A673 (cell line): Measurements from ENCODE around the gene GFOD2. TPM values are rescaled to one million over a fixed set of nuclear protein-coding genes. Genes with fewer than 3 reads are reported as not detected.

Experiments
- BruUV-seq: library from RNA; stranded (reverse); fragments of 400-500 nt; replicated peaks from 2 replicates; lab custom pipeline; 2021; lab: Mats Ljungman, UMichigan
- CTCF ChIA-PET: fragments of 300-600 bp; sonication (Branson Sonifier 250); formaldehyde crosslinking; loops from one replicate; lab custom pipeline; 2022; ENCODE audit warnings: antibody characterized with exemption; lab: Charles Lee
- POLR2A ChIA-PET: fragments of 300-600 bp; sonication (Branson Sonifier 250); formaldehyde crosslinking; loops from one replicate; lab custom pipeline; 2022; ENCODE audit warnings: antibody characterized with exemption; ENCODE audit not compliant: low non-redundant PET; lab: Charles Lee
- DNase-seq: peaks from one replicate; pipeline ENCODE4 v3.0.0-alpha.2; 2015; ENCODE audit warnings: low spot score
- H3K27ac ChIP-seq: fragments of 200-600 bp; sonication (generic); 2 replicates; pipeline ENCODE4 v1.5.1; 2016; ENCODE audit warnings: mixed run types, low read depth, mild to moderate bottlenecking, mixed read lengths, antibody characterized with exemption, low read length; ENCODE audit not compliant: poor library complexity, severe bottlenecking
- H3K27me3 ChIP-seq: fragments of 200-600 bp; sonication (generic); replicated peaks from 2 replicates; pipeline ENCODE4 v1.6.1; 2017; ENCODE audit warnings: mixed run types, low read depth, mild to moderate bottlenecking, mixed read lengths, antibody characterized with exemption, low read length; ENCODE audit not compliant: insufficient read depth, poor library complexity
- H3K36me3 ChIP-seq: fragments of 200-600 bp; sonication (generic); 2 replicates; pipeline ENCODE4 v1.6.1; 2016; ENCODE audit warnings: mixed run types, mild to moderate bottlenecking, mixed read lengths, antibody characterized with exemption, low read length; ENCODE audit not compliant: insufficient read depth, poor library complexity, severe bottlenecking
- H3K4me1 ChIP-seq: fragments of 200-600 bp; sonication (generic); 2 replicates; pipeline ENCODE4 v1.6.1; 2017; ENCODE audit warnings: mixed run types, mild to moderate bottlenecking, mixed read lengths, antibody characterized with exemption, low read length; ENCODE audit not compliant: insufficient read depth, poor library complexity, severe bottlenecking
- H3K4me3 ChIP-seq: fragments of 200-600 bp; sonication (generic); 2 replicates; pipeline ENCODE4 v1.5.1; 2016; ENCODE audit warnings: low read depth, mixed run types, mild to moderate bottlenecking, mixed read lengths, low read length; ENCODE audit not compliant: poor library complexity, severe bottlenecking
- H3K9me3 ChIP-seq: fragments of 200-600 bp; sonication (generic); 2 replicates; pipeline ENCODE4 v1.6.1; 2016; ENCODE audit warnings: mixed run types, low read depth, mild to moderate bottlenecking, mixed read lengths, antibody characterized with exemption, low read length; ENCODE audit not compliant: poor library complexity, severe bottlenecking
- CTCF ChIP-seq: fragments of 300-800, 200-600 bp; sonication (generic); conservative IDR thresholded peaks from 2 replicates; pipeline ENCODE4 v1.5.1; 2017; ENCODE audit warnings: low read depth, mild to moderate bottlenecking, antibody characterized with exemption, low read length, moderate library complexity, mixed read lengths
- EZH2 ChIP-seq: fragments of 200-600 bp; sonication (generic); IDR thresholded peaks from 2 replicates; pipeline ENCODE4 v1.6.1; 2017; ENCODE audit warnings: borderline replicate concordance, low read depth, mild to moderate bottlenecking, mixed read lengths, antibody characterized with exemption, low read length; ENCODE audit not compliant: poor library complexity, severe bottlenecking
- intact Hi-C: fragments of 100-400 bp; cut with micrococcal nuclease; formaldehyde crosslinking; loops from one replicate; pipeline ENCODE4 v1.10.0; 2022; ENCODE audit not compliant: unreplicated experiment
- total RNA-seq: library from RNA; stranded (reverse); gene quantifications from 2 replicates; pipeline ENCODE4 v1.2.3, GENCODE V29; 2021

The GFOD2 gene
- total RNA-seq, 1 experiment from 2014 or later: 22.6 TPM

- POLR2A ChIA-PET: interaction anchor here (0.6 to 1.0 kb wide), 3 partner anchors 98 to 426 kb away, joined by 3 to 6 read pairs (median 3); partner anchors contain the start of genes CTCF, NFATC3 and RANBP10
- H3K36me3 ChIP-seq: peaks cover 6% of the 10 kb centered on the region
- peaks cover 12% of the 10 kb centered on the region for H3K4me1 ChIP-seq
- TF ChIP-seq EZH2 (no peak), CTCF (no peak)
- H3K9me3 ChIP-seq: no peaks in the 10 kb centered on the region
- intact Hi-C loops: no loop called here
- H3K27me3 ChIP-seq: no peaks in the 10 kb centered on the region
- CTCF ChIA-PET: interaction anchor here (0.6 to 2.7 kb wide), 5 partner anchors 13 to 146 kb away, joined by 3 to 17 read pairs (median 3); no protein-coding TSS in a partner anchor
- H3K4me3 ChIP-seq: peak within 1 kb of the TSS; percentile 66
- peak; percentile 97 for DNase-seq
- peak within 1 kb of the TSS; percentile 86 for H3K27ac ChIP-seq
- BruUV-seq: TSS peak; percentile 78
These were observed 59.2 kb downstream of the GFOD2 start, which contains the start of gene ACD for GRCh38 chr16:67659675-67660563. Gene ACD (minus strand): TSS chr16:67660260. CDS start chr16:67660220, 40 bp downstream.

- TF ChIP-seq CTCF (no peak), EZH2 (no peak)
- no TSS peak for BruUV-seq
- peak overlapping the region; percentile 86 for H3K27ac ChIP-seq
- ChIA-PET CTCF (interaction anchor here (2.7 kb wide), 1 partner anchor 138 kb away, joined by 17 read pairs; no protein-coding TSS in a partner anchor), POLR2A (no interaction called here)
- no peak for DNase-seq
- H3K4me3 ChIP-seq: peak overlapping the region; percentile 66
- peaks cover 6% of the 10 kb centered on the region for H3K36me3 ChIP-seq
- H3K27me3 ChIP-seq: no peaks in the 10 kb centered on the region
- intact Hi-C loops: no loop called here
- H3K9me3 ChIP-seq: no peaks in the 10 kb centered on the region
- H3K4me1 ChIP-seq: peaks cover 12% of the 10 kb centered on the region
These were observed 60.1 kb downstream of the GFOD2 start for GRCh38 chr16:67658849-67659674.
